MG63 (cell line): Measurements from ENCODE around the gene SLC35B2. TPM values are rescaled to one million over a fixed set of nuclear protein-coding genes. Genes with fewer than 3 reads are reported as not detected.

ENCODE experiments used
- DNase-seq: peaks from one replicate; pipeline ENCODE4 v3.0.0-alpha.2; 2020
- H3K27me3 ChIP-seq: fragments of 250-450 bp; sonication (Bioruptor Pico); 2 replicates; pipeline ENCODE4 v1.5.1; 2020; ENCODE audit warnings: mild to moderate bottlenecking, moderate library complexity
- H3K36me3 ChIP-seq: fragments of 250-450 bp; sonication (Bioruptor Pico); 2 replicates; pipeline ENCODE4 v1.5.1; 2020; ENCODE audit warnings: mild to moderate bottlenecking, moderate library complexity
- H3K4me3 ChIP-seq: fragments of 250-450 bp; sonication (Bioruptor Pico); 2 replicates; pipeline ENCODE4 v1.5.1; 2020; ENCODE audit warnings: mild to moderate bottlenecking, moderate library complexity
- H3K9me3 ChIP-seq: fragments of 250-450 bp; sonication (Bioruptor Pico); 2 replicates; pipeline ENCODE4 v1.5.1; 2020; ENCODE audit warnings: mild to moderate bottlenecking, moderate library complexity
- total RNA-seq: library from RNA; depleted of rRNA; stranded (reverse); fragments of >200 nt; shearing (Covaris generic); gene quantifications from 2 replicates; pipeline ENCODE4 v1.2.3, GENCODE V29; 2014; ENCODE audit warnings: low replicate concordance

Gene SLC35B2
- total RNA-seq, 1 experiment from 2014 or later = 631 TPM

DNA sequence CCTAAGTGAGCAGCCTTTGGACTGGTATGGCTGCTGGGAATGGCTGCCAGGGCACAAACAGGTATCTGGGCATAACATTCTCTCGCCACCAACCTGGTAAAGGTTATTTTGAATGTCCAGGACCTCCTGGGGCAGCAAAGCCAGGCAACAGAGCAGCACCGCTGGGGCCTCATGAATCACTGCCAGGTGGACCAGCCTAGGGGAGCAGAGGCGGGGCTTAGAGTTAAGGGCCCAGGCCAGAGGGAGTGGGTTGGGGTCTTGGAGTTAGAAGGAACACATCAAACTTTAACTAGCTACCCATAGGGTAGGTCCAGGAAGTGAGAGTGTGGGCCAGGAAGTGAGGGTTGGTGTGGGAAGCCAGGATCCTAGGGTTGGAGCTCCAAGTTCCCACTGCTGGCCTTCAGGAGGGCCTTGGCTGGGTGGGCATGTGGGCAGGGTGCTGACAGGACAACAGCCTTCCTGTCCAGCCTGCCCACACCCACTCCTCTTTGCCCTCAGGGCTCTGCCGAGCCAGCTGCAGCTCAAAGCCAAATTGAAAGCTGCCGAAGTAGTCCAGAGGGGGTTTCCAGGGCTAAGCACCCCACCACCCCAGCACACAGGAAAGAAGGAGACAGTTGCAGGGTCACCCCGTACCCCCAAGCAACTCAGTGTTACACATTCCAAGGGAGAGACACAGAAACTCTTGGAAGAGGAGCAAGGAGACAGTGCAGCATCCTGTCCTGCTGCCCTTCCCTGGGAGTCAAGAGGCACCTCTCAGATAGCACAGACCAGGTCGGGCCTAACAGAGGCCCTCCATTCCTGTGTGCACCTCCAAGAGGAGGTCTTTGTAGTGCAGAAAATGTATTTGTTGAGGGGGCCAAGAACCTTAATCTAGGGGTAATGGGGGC, 5.4 kb upstream of the SLC35B2 start:
- Histone ChIP-seq H3K36me3 (peaks cover 25% of the 10 kb centered on the region), H3K27me3 (peaks cover 4% of the 10 kb centered on the region), H3K9me3 (no peaks in the 10 kb centered on the region), H3K4me3 (no peak overlapping the region)
- DNase-seq = no peak

DNA sequence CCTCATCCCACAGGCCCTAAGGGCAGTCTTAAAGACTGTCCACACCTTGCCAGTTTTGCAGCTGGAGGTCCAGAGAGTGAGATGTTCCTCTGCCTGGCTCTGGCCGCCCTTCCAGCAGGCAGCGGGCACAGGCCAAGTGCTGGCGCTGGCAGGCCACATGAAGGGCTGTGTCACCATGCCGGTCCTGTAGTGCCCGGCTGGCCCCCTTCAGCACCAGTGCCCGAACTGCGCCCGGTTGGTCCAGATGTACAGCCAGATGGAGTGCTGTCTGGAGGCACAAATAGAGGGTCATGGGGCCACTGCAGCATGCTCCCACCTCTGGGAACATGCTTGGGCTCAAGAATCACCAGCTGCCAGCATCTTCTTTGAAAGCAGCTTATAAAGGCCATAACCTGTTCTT, 4.3 kb upstream of the SLC35B2 start:
- no peak for DNase-seq
- Histone ChIP-seq H3K4me3 (no peak overlapping the region), H3K36me3 (peaks cover 31% of the 10 kb centered on the region), H3K9me3 (no peaks in the 10 kb centered on the region), H3K27me3 (peaks cover under 1% of the 10 kb centered on the region; the same call in 1 of the 2 replicates)

DNA sequence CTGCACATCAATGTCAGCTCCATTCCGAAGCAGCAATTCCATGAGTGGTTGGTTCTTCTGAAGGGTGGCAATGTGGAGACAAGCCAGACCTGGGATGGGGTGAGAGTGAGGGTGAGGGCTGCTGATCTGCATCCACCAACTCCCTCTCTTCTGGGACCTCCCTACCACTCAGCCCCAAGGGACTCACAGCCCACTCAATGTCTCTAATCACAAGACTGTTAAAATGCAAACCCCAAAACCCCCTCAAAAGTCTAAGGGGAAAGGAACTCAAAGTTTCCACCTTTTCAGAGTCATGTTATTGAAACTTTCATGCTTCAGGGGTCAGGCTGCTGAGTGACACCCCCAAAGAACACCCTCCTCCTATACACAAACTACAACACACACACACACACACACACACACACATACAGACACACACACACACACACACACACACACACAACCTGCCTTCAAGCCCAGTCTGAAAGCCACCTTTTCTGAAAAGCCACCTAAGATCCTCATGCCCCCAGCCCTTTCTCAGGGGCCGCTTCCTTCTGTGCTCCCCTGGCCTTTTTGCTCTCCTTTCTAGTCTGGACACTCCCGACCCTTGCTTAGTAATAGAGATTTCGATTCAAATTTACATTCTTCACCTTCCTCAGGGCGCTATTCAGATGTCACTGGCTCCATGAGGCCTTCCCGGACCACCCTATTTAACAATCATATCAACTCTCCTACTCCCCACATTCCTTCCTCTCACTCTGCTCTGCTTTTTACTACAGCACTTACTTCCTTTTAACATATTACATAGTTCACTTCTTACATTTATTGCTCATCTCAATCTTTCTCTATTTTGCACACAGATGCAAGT, 3.3 kb upstream of the SLC35B2 start:
- DNase-seq = no peak
- Histone ChIP-seq H3K36me3 (peaks cover 40% of the 10 kb centered on the region), H3K4me3 (no peak overlapping the region), H3K9me3 (no peaks in the 10 kb centered on the region), H3K27me3 (no peaks in the 10 kb centered on the region)

DNA sequence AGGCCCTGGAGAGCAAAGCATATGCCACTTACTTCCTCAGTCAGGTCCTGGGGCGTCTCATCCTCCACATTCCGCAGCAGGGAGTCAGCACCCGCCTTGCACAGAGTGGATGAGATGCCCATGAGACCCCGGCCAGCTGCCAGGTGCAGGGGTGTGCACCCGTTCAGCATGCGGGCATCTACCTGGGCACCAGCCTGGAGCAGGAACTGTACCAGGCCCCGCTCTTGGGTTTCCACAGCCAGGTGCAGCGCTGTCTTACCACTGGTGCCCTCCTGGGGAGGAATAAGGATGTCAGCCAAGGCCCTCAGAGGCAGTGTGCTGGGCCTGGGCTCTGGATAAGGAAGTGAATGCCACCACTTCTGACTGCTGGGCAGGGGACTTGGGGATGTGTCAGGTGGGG, 2.7 kb upstream of the SLC35B2 start:
- DNase-seq = no peak
- H3K4me3 ChIP-seq = no peak overlapping the region
- H3K36me3 ChIP-seq = peaks cover 47% of the 10 kb centered on the region
- H3K27me3 ChIP-seq = no peaks in the 10 kb centered on the region
- H3K9me3 ChIP-seq = no peaks in the 10 kb centered on the region

DNA sequence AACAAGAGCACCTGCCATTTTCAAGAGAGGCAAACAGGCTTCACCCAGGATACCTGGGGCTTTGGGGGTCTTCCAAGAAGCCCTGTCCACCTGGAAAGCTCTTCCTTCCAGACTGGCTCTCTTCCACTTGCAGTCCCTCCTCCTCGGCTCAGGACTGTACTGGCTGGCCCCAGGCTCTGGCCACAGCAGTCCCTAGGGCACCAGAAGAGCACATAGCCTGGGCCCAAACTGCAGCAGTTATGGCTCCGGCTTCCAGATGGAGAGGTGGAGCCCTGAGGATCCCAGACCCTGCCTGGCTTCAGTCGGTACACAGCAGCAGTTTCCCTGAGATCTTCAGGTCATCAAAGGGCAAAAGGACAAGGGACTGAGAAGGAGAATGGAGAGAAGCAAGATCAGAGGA, 1.6 kb upstream of the SLC35B2 start:
- H3K4me3 ChIP-seq = no peak overlapping the region
- H3K9me3 ChIP-seq = no peaks in the 10 kb centered on the region
- DNase-seq = no peak
- peaks cover 58% of the 10 kb centered on the region for H3K36me3 ChIP-seq
- no peaks in the 10 kb centered on the region for H3K27me3 ChIP-seq

DNA sequence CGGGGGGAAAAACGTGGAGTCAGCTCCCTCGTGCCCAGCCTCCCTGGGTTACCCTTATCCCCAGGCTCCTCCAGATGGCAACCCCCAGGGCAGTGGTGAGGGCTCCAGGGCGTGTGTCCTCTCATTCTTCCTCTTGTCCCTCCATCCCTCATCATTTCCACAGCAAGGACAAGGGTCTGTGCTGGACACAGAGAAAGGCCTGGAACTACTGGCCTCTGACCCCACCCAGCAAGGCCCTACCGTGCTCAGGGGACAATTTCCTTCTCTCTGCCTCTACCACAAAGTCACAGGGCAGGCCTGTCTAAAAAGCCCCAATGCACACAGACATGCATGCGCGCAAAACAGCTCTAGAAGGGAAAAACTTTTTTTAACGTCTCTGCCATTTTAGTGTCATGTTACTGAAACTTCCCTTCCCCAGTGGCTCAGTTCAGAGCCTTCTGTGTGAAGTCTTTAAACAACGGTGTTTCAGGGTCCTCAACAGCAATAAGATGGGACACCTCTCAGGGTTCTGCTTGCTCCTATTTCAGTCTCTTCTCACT, 1.1 kb upstream of the SLC35B2 start:
- Histone ChIP-seq H3K27me3 (no peaks in the 10 kb centered on the region), H3K36me3 (peaks cover 61% of the 10 kb centered on the region), H3K4me3 (no peak overlapping the region), H3K9me3 (no peaks in the 10 kb centered on the region)
- DNase-seq = no peak

DNA sequence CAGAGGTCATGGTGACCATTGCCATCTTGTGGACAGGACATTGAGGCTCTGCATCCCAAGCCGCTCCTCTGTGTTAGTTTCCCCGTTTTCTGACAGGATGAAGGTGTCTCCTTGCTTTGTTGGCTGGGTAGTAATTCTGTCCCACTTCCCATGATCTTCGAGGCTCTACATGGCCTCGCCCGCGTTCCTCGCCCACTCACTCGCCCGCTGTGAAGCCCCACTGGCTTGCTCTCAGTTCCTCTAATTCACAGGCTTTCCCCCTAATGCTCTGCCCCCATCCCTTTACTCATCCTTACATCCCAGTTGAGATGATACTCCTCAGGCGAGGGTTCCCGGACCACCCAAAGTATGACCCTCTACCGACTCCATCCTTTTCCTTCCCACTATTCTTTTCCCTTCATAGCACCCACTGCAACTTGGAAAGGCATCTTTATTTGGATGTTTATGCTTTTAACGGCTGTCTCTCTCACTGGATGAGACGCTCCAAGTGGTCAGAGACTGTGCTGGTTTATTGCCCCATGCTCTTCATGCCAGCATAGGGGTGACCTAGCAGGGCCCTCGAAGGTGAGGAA, 511 bp upstream of the SLC35B2 start:
- Histone ChIP-seq H3K27me3 (no peaks in the 10 kb centered on the region), H3K36me3 (peaks cover 67% of the 10 kb centered on the region), H3K4me3 (peak overlapping the region; percentile 96), H3K9me3 (no peaks in the 10 kb centered on the region)
- DNase-seq = no peak

DNA sequence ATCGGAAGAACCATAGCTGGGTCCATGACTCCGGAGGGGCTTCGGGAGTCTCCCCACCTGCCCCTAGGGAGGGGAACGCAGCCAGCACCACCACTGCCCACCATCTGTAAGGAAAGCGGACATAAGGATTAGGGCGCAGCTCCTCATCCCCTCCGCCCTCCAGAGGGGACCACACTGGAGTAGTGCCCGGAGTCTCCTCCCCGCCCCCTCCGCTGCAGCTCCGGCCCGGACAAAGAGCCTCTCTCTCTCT, 628 bp downstream of the SLC35B2 start:
- H3K4me3 ChIP-seq = peak overlapping the region; percentile 96
- DNase-seq = no peak
- no peaks in the 10 kb centered on the region for H3K27me3 ChIP-seq
- peaks cover 73% of the 10 kb centered on the region for H3K36me3 ChIP-seq
- H3K9me3 ChIP-seq = no peaks in the 10 kb centered on the region

DNA sequence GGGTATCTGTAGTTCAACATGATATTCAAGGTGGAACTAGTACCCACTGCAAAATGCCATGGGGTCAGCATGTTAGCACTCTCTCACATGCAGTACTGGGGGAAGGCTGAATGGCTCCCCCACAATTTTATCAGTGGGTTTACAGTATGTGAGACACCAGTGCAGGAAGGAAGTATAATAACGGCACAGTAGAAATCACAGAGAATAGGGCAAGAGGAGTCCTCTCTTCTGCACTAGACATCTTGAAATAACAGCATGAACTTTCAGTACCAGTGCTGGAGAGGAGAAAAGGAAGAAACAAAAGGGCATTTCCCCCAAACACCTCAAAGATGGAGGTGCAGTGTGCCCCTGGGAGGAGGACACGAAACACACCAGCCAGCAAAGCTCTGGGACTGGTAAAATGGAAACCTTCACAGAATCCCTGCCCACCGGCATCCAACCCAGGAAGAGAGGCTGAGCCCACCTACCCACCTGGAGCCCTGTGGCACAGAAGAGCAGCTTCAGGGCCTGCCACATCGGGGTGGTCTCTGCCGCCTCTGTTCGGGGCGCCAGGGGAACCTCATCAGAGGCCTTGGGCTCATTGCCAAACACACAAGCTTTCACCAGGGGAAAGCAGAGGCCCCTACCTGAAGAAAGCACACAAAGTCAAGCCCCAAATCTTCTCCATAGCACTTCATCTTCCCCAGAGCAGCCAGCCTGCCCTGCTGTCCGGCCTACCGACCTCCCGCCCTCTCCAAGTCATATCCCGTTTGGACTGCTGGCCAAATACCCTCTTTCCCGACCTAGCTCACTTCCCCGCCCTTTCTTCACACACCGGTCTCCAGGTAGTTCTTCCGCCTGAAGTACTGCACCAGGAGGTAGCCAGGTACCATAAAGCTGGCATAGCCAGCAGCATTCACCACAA, 1.2 kb downstream of the SLC35B2 start:
- no peaks in the 10 kb centered on the region for H3K27me3 ChIP-seq
- peak overlapping the region; percentile 96 for H3K4me3 ChIP-seq
- no peaks in the 10 kb centered on the region for H3K9me3 ChIP-seq
- DNase-seq = peak; percentile 73
- H3K36me3 ChIP-seq = peaks cover 73% of the 10 kb centered on the region

DNA sequence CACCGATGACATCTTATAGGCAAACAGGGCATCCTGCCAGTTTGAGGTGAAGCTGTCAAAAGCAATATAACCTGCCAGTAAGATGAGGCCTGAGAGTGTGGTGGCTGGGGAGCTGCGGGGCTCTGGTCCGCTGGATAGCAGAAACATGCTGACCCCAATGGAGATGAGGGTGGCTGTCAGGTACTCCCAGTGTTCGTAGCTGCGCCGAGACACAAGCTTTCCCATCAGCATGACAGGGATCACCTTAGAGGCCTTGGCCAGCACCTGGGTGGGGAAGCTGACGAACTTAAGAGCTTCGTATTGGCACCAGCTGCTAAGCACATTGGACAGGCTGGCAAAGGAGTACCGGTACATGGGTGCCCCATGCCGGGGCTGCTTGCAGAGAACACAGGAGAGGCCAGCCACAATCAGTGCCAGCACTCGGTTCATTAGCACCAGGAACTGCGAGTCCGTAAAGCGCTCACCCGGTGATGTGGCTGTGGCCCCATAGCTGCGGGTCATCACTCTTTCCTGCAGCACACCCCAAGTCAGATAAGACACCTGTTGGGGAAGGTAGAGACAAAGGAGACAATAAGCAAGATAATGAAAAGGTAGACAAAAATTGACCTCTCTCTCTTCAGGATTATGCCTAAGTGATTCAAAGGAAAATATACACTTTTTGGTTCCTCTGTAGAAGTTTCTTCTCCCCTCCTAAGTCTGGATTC, 2.1 kb downstream of the SLC35B2 start:
- H3K36me3 ChIP-seq = peaks cover 80% of the 10 kb centered on the region
- peak; percentile 73 for DNase-seq

DNA sequence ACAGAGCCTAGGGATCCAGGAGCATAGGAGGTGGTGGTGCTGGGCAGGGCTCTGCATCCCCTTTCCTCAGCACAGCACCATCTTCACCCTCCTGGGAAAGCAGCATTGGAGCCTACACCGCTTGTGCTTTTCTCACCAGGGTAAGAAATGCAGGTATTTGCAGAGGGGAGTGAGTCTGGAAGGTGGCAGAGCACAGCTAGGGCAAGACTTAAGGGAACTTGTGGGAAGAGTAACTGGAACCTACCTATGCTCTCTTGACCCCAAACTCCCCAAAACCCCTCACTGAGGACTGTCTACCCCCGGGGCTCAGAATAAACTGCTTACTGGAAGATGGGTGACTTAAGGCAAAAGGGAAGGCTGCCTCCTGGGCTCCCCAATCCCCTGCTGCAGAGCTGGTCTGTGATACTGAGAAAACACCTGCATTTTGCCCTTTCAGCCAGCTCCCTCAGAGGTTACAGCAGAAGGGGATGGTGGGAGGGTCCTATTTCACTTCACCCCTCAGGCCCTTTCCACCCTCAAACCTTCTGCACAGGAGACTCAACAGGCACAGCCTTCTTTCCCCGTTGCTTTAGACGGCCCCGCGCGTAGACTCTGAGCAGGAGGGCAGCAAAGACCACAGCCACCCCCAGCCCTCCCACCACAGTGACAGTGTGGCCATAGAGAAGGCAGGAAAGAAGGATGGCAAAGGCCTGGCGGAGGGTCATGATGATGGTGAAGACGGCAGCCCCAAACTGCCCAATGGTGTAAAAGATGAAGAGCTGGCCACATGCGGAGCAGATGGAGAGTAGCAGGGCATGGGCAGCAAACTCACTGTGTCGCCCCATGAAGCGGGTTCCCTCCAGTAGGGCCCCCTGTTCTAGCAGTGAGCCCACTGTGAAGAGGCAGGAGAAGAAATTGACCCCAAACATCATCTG, 2.9 kb downstream of the SLC35B2 start:
- DNase-seq = peak; percentile 74
- no peak overlapping the region; the same call in 1 of the 2 replicates for H3K4me3 ChIP-seq
- H3K9me3 ChIP-seq = no peaks in the 10 kb centered on the region
- H3K27me3 ChIP-seq = no peaks in the 10 kb centered on the region
- peaks cover 80% of the 10 kb centered on the region for H3K36me3 ChIP-seq

More for the DNA sequence above, 2.1 kb downstream of the SLC35B2 start:
- H3K27me3 ChIP-seq = no peaks in the 10 kb centered on the region
- no peaks in the 10 kb centered on the region for H3K9me3 ChIP-seq
- peak overlapping the region; percentile 96 for H3K4me3 ChIP-seq

DNA sequence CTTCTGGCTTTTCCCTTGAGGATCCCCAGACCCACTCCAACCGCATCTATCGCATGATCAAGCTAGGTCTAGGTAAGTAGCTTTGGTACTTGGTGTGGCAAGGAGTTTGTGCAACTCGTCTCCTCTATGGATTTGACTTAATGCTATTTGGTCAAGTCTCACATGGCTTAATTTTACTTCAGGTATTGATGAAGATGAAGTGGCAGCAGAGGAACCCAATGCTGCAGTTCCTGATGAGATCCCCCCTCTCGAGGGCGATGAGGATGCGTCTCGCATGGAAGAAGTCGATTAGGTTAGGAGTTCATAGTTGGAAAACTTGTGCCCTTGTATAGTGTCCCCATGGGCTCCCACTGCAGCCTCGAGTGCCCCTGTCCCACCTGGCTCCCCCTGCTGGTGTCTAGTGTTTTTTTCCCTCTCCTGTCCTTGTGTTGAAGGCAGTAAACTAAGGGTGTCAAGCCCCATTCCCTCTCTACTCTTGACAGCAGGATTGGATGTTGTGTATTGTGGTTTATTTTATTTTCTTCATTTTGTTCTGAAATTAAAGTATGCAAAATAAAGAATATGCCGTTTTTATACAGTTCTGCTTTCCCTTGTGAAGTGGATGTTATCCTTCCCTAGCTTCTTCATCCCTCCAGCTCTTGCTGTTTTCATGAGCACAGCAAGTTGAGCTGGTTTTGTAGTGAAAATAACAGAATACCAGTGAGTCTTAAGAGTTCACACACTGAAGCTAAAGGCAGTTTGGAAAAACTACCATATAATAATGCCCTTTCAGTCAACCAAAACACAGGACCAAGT, 3.8 kb downstream of the SLC35B2 start:
- DNase-seq = peak; percentile 89
- Histone ChIP-seq H3K4me3 (no peak overlapping the region), H3K9me3 (no peaks in the 10 kb centered on the region), H3K27me3 (no peaks in the 10 kb centered on the region), H3K36me3 (peaks cover 87% of the 10 kb centered on the region)

DNA sequence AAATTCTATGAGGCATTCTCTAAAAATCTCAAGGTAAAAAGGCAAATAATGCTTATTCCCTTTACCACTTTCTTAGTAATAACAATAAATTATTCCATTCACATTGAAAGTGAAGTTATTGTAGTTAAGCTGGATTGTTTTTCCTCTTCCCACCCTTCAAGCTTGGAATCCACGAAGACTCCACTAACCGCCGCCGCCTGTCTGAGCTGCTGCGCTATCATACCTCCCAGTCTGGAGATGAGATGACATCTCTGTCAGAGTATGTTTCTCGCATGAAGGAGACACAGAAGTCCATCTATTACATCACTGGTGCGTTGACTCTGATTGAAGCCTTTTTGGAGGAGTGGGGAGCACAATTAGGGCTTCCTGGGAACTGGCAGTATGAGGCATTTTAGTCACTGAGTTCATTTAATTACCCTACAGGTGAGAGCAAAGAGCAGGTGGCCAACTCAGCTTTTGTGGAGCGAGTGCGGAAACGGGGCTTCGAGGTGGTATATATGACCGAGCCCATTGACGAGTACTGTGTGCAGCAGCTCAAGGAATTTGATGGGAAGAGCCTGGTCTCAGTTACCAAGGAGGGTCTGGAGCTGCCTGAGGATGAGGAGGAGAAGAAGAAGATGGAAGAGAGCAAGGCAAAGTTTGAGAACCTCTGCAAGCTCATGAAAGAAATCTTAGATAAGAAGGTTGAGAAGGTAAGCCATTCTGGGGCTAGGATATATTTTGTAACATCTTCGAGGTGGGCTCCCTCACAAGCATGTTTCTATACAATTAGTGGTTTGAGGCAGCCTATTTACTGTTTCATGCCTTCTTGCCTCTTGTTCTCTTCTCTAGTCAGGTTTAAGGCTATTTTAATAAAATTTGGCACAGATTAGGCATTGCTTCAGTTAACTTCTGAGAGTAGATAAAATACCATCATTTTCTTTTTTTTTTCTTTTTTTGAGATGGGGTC, 5.5 kb downstream of the SLC35B2 start:
- H3K27me3 ChIP-seq = no peaks in the 10 kb centered on the region
- peaks cover 99% of the 10 kb centered on the region for H3K36me3 ChIP-seq
- no peak for DNase-seq
- H3K4me3 ChIP-seq = no peak overlapping the region
- H3K9me3 ChIP-seq = no peaks in the 10 kb centered on the region
